Activated CD4-positive, alpha-beta T cell treated with anti-CD3 and anti-CD28 coated beads, Interleukin-2, amount 50 U/mL, for 48 hours (primary cell): ENCODE results near the gene MAST3.
A peak's percentile ranks its signal among the peaks of the same experiment; 100 is the strongest.

ENCODE experiments used
- DNase-seq, 2 experiments: peaks; one replicate each; pipeline ENCODE4 v3.0.0-alpha.2; 2020

Gene MAST3

GRCh38 chr19:18114483-18114882 lies 16.9 kb downstream of the MAST3 start:
- no peak for DNase-seq

DNA sequence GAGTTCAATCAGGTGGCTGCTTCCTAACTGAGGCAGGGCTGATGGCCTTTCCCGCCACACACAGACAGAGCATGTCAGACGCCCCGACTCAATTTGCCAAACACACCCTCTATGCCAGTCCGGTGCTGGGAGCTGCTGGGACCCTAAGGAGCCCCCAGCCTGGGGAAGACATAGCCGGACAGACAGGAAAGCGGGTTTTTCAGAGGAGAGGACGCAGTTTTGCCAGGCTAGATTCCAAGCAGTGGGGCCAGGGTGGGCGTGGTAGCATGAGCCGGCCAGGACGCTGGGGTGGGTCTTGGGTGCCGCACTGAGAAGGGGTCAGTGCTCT lies 19.8 kb downstream of the MAST3 start:
- no peak for DNase-seq

- peak; percentile 94 to 95 for DNase-seq
Measured at GRCh38 chr19:18117692-18118378, 20.3 kb downstream of the MAST3 start.

DNA sequence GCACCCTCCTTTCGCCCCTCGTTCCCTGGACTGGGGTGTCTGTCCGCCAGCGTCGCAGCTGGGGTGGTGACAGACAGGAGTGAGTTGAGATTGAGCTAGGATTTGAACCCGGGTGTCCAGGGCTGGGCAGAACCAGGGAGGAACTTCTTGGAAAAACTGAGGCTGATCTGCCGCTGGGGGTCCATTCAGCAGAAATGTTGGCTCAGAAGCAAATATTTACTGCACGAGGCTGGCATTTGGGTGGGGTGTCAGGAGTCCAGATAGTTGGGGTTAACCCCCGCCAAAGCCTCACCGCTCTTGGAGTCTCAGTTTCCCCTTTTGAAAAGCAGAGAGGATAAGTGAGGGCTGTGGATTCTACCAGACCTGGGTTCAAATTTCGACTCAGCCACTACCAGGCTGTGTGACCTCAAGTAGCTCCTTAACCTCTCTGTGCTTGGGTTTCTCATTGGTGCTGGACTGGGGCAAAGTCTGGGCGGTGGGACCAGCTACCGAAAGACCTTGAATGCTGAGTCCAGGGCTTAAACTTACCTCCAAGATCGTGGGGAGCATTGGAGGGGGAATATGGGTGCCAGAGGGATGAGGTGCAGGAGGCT lies 20.9 kb downstream of the MAST3 start:
- DNase-seq = peak in 1 of 2 experiments; percentile 15

GRCh38 chr19:18119013-18119716 lies 21.6 kb downstream of the MAST3 start:
- peak; percentile 37 to 47 for DNase-seq

- DNase-seq = peak; percentile 53 to 60
Measured at GRCh38 chr19:18119717-18120105, 22.1 kb downstream of the MAST3 start.

DNA sequence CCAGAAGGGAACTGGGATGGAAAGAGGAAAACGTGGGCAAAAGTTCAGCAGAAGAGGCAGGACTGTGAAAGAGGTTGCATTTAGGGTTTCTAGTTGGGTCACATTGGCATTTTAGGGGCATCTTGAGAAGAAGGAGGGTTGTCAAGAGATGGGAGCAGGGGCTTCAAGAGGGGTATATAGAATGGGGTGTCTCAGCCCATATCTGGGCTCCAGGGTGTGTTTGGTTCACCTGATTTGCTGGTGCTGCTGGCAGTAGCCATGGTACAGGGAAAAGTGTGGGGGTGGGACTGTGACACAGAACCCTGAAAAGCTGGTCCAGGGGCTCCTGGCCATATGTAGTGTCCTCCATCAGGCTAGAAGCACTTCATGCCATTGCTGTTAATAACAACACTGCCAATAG lies 22.5 kb downstream of the MAST3 start:
- DNase-seq = no peak

DNA sequence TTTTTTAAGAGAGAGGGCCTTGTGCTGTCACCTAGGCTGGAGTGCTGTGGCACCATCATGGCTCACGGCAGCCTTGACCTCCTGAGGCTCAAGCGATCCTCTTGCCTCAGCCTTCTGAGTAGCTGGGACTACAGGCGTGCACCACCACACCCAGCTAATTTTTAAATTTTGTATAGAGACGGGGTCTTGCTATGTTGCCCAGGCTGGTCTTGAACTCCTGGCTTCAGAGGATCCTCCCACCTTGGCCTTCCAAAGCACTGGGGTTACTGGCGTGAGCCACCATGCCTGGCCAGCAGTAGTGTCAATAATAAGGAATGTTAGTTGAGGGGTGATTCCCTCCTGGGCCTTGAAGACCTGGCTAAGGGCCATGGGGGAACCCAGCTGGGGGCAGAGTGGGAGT lies 23.6 kb downstream of the MAST3 start:
- no peak for DNase-seq

- DNase-seq = no peak
Measured at GRCh38 chr19:18122424-18122823, 24.8 kb downstream of the MAST3 start.

- no peak for DNase-seq
Measured at GRCh38 chr19:18122860-18123795, 25.6 kb downstream of the MAST3 start.

- DNase-seq = no peak
Measured at GRCh38 chr19:18123819-18124218, 26.2 kb downstream of the MAST3 start.

DNA sequence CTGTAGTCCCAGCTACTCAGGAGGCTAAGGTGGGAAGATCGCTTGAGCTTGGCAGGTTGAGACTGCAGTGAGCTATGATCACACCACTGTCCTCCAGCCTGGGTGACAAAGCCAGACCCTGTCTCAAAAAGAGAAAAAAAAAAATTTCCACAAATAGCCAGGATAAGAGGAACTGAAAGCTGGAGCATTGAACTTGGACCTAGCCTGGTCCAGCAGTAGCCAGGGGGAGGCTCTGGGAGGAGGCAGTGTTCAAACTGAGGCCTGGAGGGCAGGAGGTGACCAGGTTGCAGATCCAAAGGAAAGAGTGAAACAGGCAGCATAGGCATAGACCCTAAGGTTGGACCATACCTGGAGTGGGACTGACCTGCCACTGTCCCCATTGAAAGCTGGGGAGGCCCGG lies 28.5 kb downstream of the MAST3 start:
- no peak for DNase-seq

DNA sequence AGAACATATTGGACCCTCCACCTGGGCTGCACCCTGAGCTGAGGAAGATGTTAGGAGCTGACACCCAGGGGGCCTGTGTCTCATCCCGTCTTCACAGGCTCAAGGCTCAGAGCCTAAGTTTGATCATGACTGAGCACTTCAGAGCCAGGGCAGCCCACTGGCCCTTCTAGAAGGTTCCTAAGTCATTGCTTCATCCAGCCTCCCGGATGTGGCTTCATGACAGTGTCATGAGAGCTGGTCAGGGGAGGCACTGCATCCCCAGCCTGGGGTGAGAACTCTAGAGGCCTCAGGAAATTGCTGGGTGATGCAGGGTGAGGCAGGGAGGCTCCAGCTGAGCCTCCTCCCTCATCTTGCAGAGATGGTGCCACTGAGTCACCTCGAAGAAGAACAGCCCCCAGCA lies 30.5 kb downstream of the MAST3 start:
- no peak for DNase-seq

GRCh38 chr19:18128805-18129204 lies 31.2 kb downstream of the MAST3 start:
- DNase-seq = no peak

DNA sequence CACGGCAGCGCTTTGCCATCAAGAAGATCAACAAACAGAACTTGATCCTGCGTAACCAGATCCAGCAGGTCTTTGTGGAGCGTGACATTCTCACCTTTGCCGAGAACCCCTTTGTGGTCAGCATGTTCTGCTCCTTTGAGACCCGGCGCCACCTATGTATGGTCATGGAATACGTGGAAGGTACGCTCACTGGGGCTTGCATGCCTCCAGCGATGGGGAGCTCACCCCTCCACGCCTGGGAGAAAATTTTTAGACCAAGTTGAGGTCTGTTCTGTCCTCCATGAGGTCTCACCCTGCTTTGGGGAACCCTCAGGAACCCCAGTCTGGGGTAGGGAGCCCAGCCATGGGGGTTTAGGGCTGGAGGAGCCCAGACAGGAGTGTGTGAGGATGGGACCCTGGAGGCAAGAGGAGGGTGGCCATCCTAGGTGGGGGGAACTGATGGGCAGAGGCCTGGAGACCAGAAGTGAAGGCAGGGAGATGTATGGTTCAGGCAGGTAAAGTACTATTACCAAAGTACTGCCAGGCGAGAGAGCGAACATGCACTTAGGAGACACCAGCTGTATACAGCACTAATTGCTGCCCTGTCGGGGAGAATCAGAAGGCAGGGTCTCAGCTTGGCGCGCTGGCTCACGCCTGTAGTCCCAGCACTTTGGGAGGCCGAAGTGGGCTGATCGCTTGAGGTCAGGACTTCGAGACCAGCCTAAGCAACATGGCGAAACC lies 33.1 kb downstream of the MAST3 start:
- no peak for DNase-seq

GRCh38 chr19:18131841-18132596 lies 34.4 kb downstream of the MAST3 start:
- DNase-seq = peak in 1 of 2 experiments; percentile 28

- no peak for DNase-seq
Measured at GRCh38 chr19:18135712-18136584, 38.4 kb downstream of the MAST3 start.

DNA sequence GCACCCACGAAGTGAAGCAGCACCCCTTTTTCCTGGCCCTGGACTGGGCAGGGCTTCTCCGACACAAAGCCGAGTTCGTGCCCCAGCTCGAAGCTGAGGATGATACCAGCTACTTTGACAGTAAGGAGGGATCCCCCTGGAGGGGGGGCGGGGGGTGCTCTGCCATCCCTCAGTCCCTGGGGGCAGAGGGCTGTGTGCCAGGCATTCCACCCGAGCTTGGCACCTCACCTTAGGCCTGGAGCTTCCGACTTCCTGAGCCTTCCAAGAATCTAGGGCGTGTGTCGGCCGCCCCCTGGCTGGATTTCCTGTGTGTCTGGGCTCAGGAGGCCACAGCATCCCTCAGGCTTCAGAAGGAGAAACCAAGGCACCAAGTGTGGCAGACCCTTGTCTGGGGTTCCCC lies 39.7 kb downstream of the MAST3 start:
- DNase-seq = no peak

GRCh38 chr19:18137657-18138339 lies 40.2 kb downstream of the MAST3 start:
- no peak for DNase-seq

GRCh38 chr19:18140473-18140872 lies 42.9 kb downstream of the MAST3 start:
- no peak for DNase-seq
